Activated effector memory CD4-positive, alpha-beta T cell treated with Interleukin-2 at 50 U/mL for 16 hours (primary cell): ENCODE results near the gene MUC6.

Experiments used
- DNase-seq: peaks from one replicate; pipeline ENCODE4 v3.0.0-alpha.2; 2020

The MUC6 gene

GRCh38 chr11:1036303-1036923, at the start of gene MUC6:
Gene MUC6 (minus strand): TSS chr11:1036718. CDS start chr11:1036655, 63 bp downstream.
- DNase-seq, result no peak

- no peak for DNase-seq
Measured at GRCh38 chr11:1085440-1086170, 49.1 kb upstream of the MUC6 start.

GRCh38 chr11:1084561-1085439, 48.3 kb upstream of the MUC6 start:
- DNase-seq, result no peak

- no peak for DNase-seq
Measured at GRCh38 chr11:1083621-1084551, 47.4 kb upstream of the MUC6 start.

- DNase-seq, result no peak
Measured at GRCh38 chr11:1082728-1083620, 46.5 kb upstream of the MUC6 start.

- DNase-seq, result no peak
Measured at GRCh38 chr11:1082346-1082727, 45.8 kb upstream of the MUC6 start.

- DNase-seq, result no peak
Measured at GRCh38 chr11:1081601-1082311, 45.2 kb upstream of the MUC6 start.

GRCh38 chr11:1078191-1078601, 41.7 kb upstream of the MUC6 start:
- no peak for DNase-seq

- no peak for DNase-seq
Measured at GRCh38 chr11:1077417-1078119, 41.0 kb upstream of the MUC6 start.

- no peak for DNase-seq
Measured at GRCh38 chr11:1077033-1077416, 40.5 kb upstream of the MUC6 start.

GRCh38 chr11:1076061-1076665, 39.6 kb upstream of the MUC6 start:
- DNase-seq, result no peak

- no peak for DNase-seq
Measured at GRCh38 chr11:1075341-1075911, 38.9 kb upstream of the MUC6 start.

- no peak for DNase-seq
Measured at GRCh38 chr11:1074244-1075221, 38.0 kb upstream of the MUC6 start, which contains the start of gene MUC2. Gene MUC2 (plus strand): TSS chr11:1074874.

- no peak for DNase-seq
Measured at GRCh38 chr11:1073851-1074243, 37.3 kb upstream of the MUC6 start.

GRCh38 chr11:1073261-1073724, 36.8 kb upstream of the MUC6 start:
- DNase-seq, result no peak

- no peak for DNase-seq
Measured at GRCh38 chr11:1072821-1073231, 36.3 kb upstream of the MUC6 start.

- DNase-seq, result no peak
Measured at GRCh38 chr11:1072116-1072820, 35.8 kb upstream of the MUC6 start.
